NCI-H2227 treated with DMSO at 0.1 percent for 48 hours (cell line): ENCODE measurements around the gene MPP3.

Source experiments
- DNase-seq: peaks from one replicate; lab custom pipeline; 2025; lab: John Stamatoyannopoulos, UW

MPP3 gene

GRCh38 chr17:43772877-43773648 lies 59.9 kb downstream of the MPP3 start:
- DNase-seq: no peak

GRCh38 chr17:43771463-43771862 lies 61.5 kb downstream of the MPP3 start:
- DNase-seq: no peak

- DNase-seq: no peak
Measured at GRCh38 chr17:43770957-43771356, 62.0 kb downstream of the MPP3 start.

- no peak for DNase-seq
Measured at GRCh38 chr17:43769859-43770258, 63.1 kb downstream of the MPP3 start.

GRCh38 chr17:43769426-43769825 lies 63.5 kb downstream of the MPP3 start:
- no peak for DNase-seq

GRCh38 chr17:43768943-43769342 lies 64.0 kb downstream of the MPP3 start:
- DNase-seq: no peak

- DNase-seq: no peak
Measured at GRCh38 chr17:43768382-43768781, 64.6 kb downstream of the MPP3 start.

GRCh38 chr17:43767713-43768059 lies 65.3 kb downstream of the MPP3 start:
- DNase-seq: no peak

- no peak for DNase-seq
Measured at GRCh38 chr17:43767053-43767712, 65.8 kb downstream of the MPP3 start.

- DNase-seq: peak; percentile 44
Measured at GRCh38 chr17:43766413-43767052, 66.4 kb downstream of the MPP3 start.

- peak; percentile 90 for DNase-seq
Measured at GRCh38 chr17:43760254-43760852, 72.6 kb downstream of the MPP3 start.

- no peak for DNase-seq
Measured at GRCh38 chr17:43759836-43760235, 73.1 kb downstream of the MPP3 start.

- DNase-seq: no peak
Measured at GRCh38 chr17:43758497-43759174, 74.3 kb downstream of the MPP3 start, which contains the start of gene SOST. SOST (minus strand) TSS chr17:43758791; CDS start chr17:43758741, 50 bp downstream.

GRCh38 chr17:43758086-43758485 lies 74.9 kb downstream of the MPP3 start:
- DNase-seq: no peak

GRCh38 chr17:43757171-43757660 lies 75.7 kb downstream of the MPP3 start:
- DNase-seq: no peak

- no peak for DNase-seq
Measured at GRCh38 chr17:43756201-43756600, 76.7 kb downstream of the MPP3 start.

GRCh38 chr17:43755389-43755875 lies 77.5 kb downstream of the MPP3 start:
- no peak for DNase-seq

- no peak for DNase-seq
Measured at GRCh38 chr17:43754947-43755346, 78.0 kb downstream of the MPP3 start.

GRCh38 chr17:43753493-43754129 lies 79.3 kb downstream of the MPP3 start:
- no peak for DNase-seq
